ES-I3 (cell line): ENCODE results near the gene P2RX7.
"Not testable (repeated sequence)": the region's sequence is repeated elsewhere in the genome, so short reads cannot be mapped to it uniquely, and the experiment has no call there.

Experiments
- H3K36me3 ChIP-seq: 2 replicates; pipeline ENCODE4 v1.6.1; 2013; ENCODE audit warnings: mild to moderate bottlenecking, low read length, control low read depth, moderate library complexity; ENCODE audit not compliant: insufficient read depth
- H3K4me1 ChIP-seq: 2 replicates; pipeline ENCODE4 v1.6.1; 2013; ENCODE audit warnings: mild to moderate bottlenecking, control low read depth, low read length; ENCODE audit not compliant: insufficient read depth
- H3K9ac ChIP-seq: 2 replicates; pipeline ENCODE4 v1.6.1; 2013; ENCODE audit warnings: low read depth, mild to moderate bottlenecking, low read length, moderate library complexity
- H3K9me3 ChIP-seq: 2 replicates; pipeline ENCODE4 v1.6.1; 2013; ENCODE audit warnings: mild to moderate bottlenecking, low read length, moderate library complexity; ENCODE audit not compliant: control insufficient read depth, insufficient read depth

The P2RX7 gene

DNA sequence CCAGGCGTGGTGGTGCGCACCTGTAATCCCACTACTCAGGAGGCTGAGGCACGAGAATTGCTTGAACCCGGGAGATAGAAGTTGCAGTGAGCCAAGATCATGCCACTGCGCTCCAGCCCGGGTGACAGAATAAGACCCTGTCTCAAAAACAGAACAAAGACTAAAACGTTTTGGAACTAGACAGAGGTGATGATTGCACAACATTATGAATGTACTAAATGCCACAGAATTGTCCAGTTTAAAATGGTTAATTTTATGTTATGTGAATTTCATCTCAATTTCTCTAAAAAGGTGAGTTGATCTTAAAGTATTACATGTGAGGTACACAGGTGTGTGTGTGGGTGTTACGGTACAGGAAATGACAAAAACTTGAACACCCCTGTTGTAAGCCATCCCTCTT, 93.7 kb downstream of the P2RX7 start:
- Histone ChIP-seq H3K36me3 (no peaks in the 10 kb centered on the region; the same call in 1 of the 2 replicates), H3K9me3 (no peaks in the 10 kb centered on the region), H3K9ac (no peak overlapping the region), H3K4me1 (no peaks in the 10 kb centered on the region)

DNA sequence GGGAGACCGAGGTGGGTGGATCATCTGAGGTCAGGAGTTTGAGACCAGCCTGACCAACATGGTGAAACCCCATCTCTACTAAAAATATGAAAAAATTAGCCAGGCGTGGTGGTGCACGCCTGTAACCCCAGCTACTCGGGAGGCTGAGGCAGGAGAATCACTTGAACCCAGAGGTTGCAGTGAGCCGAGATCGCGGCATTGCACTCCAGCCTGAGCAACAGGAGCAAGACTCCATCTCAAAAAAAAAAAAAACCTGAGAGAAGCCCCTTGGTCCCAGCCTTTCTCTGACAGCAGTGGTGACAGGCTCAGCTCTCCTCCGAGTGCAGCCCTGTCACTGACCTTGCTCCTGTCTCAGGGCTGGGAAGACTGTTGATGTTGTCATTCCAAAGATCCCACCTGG, 94.2 kb downstream of the P2RX7 start:
- H3K9me3 ChIP-seq, H3K4me1 ChIP-seq, H3K36me3 ChIP-seq, H3K9ac ChIP-seq: not testable (repeated sequence)

DNA sequence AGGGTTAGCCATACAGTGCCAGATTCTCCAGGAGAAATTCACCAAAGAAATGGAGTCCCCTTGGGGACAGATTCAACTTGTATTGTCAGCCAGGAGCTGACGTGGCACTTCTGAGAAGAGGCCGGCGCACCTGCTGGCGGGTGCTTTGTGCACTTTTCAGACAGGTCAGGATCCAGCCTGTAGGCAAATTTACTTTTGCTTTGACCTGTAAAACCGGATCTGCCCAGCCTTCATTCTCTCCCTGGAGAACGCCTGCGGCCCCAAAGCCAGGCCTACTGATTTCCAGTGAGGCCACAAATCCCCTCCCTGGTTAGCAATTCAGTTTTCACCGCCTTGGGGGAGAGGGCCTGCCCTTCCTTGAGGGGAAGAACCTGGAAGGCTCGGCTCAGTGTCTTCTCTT, 94.6 kb downstream of the P2RX7 start:
- Histone ChIP-seq H3K36me3 (no peaks in the 10 kb centered on the region; the same call in 1 of the 2 replicates), H3K9ac (no peak overlapping the region), H3K9me3 (no peaks in the 10 kb centered on the region), H3K4me1 (no peaks in the 10 kb centered on the region)

DNA sequence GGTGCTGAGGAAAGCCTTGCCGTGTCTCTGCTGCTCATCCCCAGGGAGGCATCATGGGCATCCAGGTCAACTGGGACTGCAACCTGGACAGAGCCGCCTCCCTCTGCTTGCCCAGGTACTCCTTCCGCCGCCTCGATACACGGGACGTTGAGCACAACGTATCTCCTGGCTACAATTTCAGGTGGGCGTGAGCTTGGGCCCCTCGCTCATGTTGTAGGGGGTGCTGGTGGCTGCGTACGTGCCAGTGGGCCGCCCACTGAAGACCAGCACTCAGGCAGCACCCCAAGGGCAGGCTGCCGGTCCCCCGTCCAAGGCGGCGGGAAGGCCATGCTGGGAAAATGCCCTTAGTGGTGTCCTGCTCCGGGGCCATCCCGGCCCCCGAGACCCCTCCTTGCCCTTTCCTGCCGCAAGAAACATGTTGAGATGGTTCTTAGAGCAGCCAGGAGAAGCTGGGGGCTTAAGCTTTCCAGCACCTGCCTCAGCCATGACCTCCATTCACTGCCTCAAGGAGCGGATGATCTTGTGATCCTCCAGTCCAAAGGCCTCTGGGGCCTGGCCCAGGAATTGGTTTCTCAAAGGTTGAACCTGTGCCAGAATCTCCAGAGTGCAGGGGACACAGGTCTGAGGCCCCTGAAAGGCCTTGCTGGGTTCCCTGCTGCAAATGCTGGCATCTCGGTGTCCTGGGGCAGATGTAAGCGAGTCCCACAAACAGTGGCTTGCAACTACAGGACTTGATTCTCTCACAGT, 96.4 kb downstream of the P2RX7 start:
- Histone ChIP-seq H3K9me3 (no peaks in the 10 kb centered on the region), H3K9ac (no peak overlapping the region), H3K36me3 (no peaks in the 10 kb centered on the region; the same call in 1 of the 2 replicates)

DNA sequence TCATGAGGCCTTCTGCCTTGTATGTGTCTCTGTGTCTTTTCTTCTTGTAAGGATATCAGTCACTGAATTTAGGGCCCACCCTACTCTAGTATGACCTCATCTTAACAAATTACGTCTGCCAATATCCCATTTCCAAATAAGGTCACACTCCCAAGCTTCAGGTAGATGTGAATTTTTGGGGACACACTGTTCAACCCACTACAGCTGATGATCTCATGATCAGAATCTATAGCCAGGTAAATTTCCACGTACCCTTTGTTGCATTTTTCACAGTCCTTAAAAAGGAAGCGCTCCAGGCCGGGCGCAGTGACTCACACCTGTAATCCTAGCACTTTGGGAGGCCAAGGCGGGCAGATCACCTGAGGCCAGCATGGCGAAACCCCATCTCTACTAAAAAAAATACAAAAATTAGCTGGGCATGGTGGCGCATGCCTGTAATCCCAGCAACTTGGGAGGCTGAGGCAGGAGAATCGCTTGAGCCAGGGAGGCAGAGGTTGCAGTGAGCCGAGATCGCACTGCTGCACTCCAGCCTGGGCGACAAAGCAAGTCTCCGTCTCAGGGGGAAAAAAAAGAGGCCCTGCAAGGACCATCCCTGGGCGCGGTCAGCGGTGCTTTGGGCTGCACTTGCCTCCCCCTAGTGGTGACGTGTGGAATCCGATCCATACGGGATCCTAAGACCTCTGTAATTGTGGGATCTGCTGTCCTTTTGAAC, 97.3 kb downstream of the P2RX7 start:
- not testable (repeated sequence) for H3K9ac ChIP-seq, H3K9me3 ChIP-seq, H3K4me1 ChIP-seq, H3K36me3 ChIP-seq

More for the DNA sequence above, 96.4 kb downstream of the P2RX7 start:
- no peaks in the 10 kb centered on the region for H3K4me1 ChIP-seq

DNA sequence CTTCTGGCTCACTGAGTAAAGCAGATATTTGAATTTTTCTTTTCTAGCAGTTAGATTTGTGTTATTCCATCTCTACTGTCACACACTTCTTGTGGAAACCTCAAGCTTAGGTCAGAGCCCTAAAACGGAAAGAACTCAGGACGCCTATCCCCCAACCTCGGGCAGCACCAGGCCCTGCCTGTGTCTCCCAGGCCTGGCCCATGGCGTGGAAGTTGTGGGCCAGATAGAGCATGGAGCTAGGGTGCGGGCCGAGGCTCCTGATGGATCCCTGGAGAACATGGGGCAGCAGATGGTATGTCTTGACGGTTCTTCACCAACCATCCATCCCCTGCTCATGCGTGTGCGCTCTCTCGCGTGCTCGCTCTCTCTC, 97.8 kb downstream of the P2RX7 start:
- Histone ChIP-seq H3K36me3 (no peaks in the 10 kb centered on the region), H3K9ac (no peak overlapping the region), H3K9me3 (no peaks in the 10 kb centered on the region), H3K4me1 (no peaks in the 10 kb centered on the region)

DNA sequence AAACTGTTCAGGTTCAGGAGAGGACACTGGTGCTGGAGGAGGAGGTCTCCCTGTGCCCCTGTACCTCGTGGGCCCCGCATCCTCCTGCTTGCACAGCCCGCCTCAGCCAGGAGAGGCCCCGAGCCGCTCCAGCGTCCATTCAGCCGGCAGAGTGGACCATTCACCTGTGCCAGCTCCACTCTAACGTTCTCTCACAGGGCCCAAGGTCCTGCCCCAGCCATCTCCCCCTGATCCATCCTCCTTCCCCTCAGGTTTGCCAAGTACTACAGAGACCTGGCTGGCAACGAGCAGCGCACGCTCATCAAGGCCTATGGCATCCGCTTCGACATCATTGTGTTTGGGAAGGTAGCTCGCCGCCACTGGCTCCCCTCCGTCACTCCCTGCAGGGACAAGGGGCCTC, 99.5 kb downstream of the P2RX7 start:
- H3K4me1 ChIP-seq, result no peaks in the 10 kb centered on the region
- no peaks in the 10 kb centered on the region for H3K36me3 ChIP-seq
- no peak overlapping the region for H3K9ac ChIP-seq
- no peaks in the 10 kb centered on the region for H3K9me3 ChIP-seq

DNA sequence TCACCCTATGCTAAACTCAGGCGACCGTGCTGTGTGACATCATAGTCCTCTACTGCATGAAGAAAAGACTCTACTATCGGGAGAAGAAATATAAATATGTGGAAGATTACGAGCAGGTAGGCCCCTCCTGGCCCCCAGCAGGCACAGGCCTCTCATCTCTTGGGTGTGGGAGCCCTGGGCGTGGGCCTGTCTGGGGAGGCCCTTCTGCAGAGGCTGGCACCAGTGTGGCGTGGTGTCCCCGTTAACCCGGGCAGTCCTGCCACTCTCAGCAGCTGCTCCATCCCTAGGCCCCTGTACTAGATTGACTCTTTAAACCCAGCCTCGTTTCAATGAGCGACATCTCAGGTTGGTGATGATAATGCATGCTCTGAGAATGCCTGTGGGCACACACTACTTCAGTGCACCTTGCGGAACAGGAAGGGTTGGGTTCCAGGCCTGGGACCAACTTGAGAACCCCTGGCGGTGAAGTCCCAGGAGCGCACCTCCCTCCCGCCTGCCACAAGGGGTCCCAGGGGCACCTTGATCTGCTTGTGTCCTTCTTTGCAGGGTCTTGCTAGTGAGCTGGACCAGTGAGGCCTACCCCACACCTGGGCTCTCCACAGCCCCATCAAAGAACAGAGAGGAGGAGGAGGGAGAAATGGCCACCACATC, 100.4 kb downstream of the P2RX7 start:
- Histone ChIP-seq H3K9me3 (no peaks in the 10 kb centered on the region), H3K36me3 (no peaks in the 10 kb centered on the region), H3K4me1 (no peaks in the 10 kb centered on the region), H3K9ac (no peak overlapping the region)

DNA sequence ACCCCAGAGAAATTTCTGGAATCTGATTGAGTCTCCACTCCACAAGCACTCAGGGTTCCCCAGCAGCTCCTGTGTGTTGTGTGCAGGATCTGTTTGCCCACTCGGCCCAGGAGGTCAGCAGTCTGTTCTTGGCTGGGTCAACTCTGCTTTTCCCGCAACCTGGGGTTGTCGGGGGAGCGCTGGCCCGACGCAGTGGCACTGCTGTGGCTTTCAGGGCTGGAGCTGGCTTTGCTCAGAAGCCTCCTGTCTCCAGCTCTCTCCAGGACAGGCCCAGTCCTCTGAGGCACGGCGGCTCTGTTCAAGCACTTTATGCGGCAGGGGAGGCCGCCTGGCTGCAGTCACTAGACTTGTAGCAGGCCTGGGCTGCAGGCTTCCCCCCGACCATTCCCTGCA, 100.9 kb downstream of the P2RX7 start:
- H3K9me3 ChIP-seq, result no peaks in the 10 kb centered on the region
- H3K4me1 ChIP-seq, result peaks cover 2% of the 10 kb centered on the region; the same call in 1 of the 2 replicates
- no peaks in the 10 kb centered on the region for H3K36me3 ChIP-seq
- H3K9ac ChIP-seq, result no peak overlapping the region

DNA sequence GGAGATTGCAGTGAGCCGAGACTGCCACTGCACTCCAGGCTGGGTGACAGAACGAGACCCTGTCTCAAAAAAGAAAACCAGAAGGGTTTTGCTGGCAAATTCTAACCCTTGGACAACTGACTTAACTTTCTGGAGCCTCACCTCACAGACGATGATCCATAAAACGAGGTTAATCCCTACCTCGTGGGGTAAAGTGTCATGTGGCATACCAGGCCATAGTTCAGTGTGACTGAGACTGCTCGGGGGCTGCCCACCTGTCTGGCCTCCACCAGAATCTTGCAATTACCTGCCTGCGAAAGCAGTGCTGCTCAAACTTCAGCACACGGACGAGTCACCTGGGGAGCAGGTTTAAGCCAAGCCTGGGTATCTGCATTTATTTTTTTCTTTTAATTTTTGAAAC, 104.1 kb downstream of the P2RX7 start:
- H3K36me3 ChIP-seq, result no peaks in the 10 kb centered on the region

DNA sequence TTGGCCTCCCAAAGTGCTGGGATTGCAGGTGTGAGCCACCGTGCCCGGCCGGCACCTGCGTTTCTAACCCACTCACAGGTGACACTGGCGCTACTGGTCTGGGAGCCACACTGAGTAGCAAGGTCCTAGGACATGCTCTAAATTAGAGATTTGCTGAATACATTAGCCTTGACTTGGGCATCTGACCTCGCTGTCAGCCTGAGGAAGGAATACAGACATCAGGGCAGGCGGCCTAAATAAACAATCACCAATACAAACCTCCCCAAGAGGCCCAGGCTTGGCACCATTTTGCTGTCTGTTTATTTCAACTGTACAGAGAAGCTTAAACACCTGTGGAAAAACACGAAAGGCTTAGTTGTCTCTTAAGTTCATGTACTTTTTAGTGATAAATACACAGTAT, 104.7 kb downstream of the P2RX7 start:
- Histone ChIP-seq H3K4me1 (peaks cover 9% of the 10 kb centered on the region; the same call in 1 of the 2 replicates), H3K9me3 (no peaks in the 10 kb centered on the region), H3K9ac (no peak overlapping the region), H3K36me3 (no peaks in the 10 kb centered on the region)

More for the DNA sequence above, 104.1 kb downstream of the P2RX7 start:
- Histone ChIP-seq H3K9me3 (no peaks in the 10 kb centered on the region), H3K4me1 (peaks cover 9% of the 10 kb centered on the region; the same call in 1 of the 2 replicates), H3K9ac (no peak overlapping the region)
